Mammary epithelial cell (primary cell): ENCODE data around the gene OR2T2.
"Not testable (repeated sequence)": the region's sequence is repeated elsewhere in the genome, so short reads cannot be mapped to it uniquely, and the experiment has no call there.

Experiments
- CTCF ChIP-seq, 2 donors: IDR thresholded peaks in 1 of 2; conservative IDR thresholded peaks in 1 of 2; 2 replicates each; pipeline ENCODE4 v1.5.1; 2011 to 2012; ENCODE audit warnings: inconsistent platforms in 2 of 2, low read length in 2 of 2, mild to moderate bottlenecking in 2 of 2, control low read depth in 1 of 2, low read depth in 1 of 2; ENCODE audit not compliant: insufficient read depth in 1 of 2; ENCODE audit errors: extremely low read depth in 1 of 2
- EZH2 ChIP-seq: IDR thresholded peaks from 2 replicates; pipeline ENCODE4 v1.6.1; 2012; ENCODE audit warnings: low read length, inconsistent platforms, borderline replicate concordance

GRCh38 chr1:248445399-248445798, at the start of gene OR2T2:
- not testable (repeated sequence) for TF ChIP-seq EZH2; CTCF (conservative IDR thresholded peaks at IDR 0.05 in 1 of 2, IDR thresholded peaks at IDR 0.05 in 1 of 2; ENCODE audit: extremely low read depth in 1 of 2, insufficient read depth in 1 of 2, low read depth in 1 of 2, low read length in 2 of 2)
